MV-4-11 (cell line): ENCODE data around the gene MAIP1.

Source experiments
- DNase-seq: peaks from one replicate; lab custom pipeline; 2025; lab: John Stamatoyannopoulos, UW

MAIP1 gene

DNA sequence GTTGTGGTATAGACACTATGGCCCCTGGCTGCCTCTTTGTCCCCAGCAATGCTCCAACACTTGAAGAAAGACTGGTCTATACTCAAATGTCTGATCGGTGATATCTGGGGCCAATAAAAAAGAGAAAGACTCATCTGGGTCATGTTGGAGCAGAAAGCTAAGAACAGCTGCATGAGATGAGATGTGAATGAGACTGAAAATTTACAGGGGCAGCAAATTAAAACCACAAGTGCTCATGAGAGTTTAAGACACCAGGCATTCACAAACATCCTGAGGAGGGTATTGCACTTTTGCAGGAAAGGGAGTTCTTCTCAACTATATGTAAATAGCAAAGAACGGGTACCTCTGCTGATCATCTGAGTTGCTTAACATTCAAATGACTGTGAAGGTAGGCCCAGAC is 36.3 kb downstream of the MAIP1 start:
- no peak for DNase-seq

DNA sequence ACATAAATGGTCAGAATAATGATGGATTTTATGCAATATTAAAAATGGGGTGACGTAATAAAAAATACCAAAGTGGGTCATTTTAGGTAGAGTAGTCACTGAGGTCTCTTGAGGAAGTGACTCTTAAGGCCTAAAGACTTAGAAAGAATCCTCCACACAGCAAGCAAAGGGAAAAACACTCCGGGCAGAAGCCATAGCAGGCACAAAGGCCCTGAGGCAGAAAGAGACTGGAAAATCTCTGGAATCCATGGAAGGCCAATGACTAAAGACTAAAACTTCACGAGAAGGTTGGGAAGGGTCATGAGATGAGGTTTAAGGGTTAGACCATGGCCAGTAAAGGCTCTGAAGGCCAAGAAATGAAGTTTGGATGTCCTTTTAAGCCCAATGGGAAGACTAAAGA is 36.9 kb downstream of the MAIP1 start:
- DNase-seq: no peak

DNA sequence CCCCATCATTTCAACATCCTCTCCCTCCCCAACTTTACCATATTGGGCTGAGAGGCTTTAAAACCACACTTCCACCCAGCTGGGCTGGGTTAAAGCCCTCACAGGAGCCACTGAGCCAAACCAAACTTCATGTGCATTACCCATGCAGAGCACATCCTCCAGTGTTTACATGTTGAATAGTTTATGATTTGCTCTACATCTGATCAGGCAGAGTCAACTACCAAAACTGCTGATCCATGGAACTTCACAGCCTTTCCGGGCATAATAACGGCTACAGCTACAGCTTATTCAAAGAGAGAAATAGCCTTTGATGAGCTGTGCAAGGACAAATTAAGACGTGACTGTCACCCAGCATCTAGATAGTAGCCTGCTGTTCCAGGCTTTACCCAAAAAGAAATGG is 39.0 kb downstream of the MAIP1 start:
- no peak for DNase-seq

DNA sequence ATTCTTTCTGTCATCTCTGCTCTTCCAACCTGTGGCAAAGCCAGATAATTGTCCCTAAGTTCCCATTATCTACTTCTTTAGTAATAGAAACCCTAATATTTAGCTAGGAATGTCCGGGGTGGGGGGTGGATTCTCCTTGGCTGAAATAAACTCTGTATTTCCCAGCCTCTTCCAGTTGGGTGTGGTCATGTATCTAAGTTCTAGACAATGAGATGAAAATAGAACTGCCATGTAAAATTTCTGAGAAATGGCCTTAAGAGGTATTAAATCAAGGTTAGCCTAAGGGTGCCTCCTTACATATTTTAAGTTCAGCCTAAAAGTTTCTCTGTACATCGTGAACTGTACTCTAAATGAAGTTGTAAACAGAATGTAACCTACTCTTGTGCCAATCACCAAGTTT is 39.5 kb downstream of the MAIP1 start:
- no peak for DNase-seq

DNA sequence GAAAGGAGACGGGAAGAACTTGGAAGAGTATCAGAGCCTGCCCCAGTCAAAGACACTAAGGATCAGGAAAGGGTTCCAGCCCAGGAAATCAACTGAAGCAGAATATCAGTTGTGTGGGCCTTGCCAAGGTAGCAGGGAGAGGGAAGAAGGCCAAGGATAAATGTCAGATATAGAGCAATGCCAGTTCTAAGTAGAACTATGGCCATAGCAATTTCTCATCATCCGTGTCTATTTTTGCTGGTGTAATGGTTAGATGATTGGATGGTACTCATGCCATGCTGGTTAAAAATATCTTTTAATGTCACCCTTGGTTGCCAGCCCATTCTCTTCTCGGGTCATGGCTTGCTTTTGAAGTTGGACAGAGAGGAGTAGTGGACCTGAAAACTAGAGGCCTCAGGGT is 41.9 kb downstream of the MAIP1 start:
- no peak for DNase-seq

DNA sequence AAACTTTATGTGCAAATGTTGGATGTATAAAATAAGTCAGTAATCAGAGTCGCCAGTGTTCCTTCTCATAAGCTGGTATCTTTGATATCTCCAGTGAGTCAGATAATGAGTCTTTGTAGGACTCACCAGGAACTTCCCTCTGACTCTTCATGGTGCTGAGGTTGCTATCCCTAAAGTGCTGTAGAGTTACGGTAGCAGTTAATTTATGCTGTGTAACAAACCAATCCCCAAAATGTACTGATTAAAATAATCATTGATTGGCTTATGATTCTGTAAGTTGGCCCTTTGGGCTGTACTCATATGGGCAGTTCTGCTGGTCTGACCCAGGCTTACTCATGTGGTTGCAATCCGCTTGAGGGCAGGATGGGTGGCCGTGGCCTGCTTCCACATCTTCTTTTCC is 43.8 kb downstream of the MAIP1 start:
- DNase-seq: no peak

DNA sequence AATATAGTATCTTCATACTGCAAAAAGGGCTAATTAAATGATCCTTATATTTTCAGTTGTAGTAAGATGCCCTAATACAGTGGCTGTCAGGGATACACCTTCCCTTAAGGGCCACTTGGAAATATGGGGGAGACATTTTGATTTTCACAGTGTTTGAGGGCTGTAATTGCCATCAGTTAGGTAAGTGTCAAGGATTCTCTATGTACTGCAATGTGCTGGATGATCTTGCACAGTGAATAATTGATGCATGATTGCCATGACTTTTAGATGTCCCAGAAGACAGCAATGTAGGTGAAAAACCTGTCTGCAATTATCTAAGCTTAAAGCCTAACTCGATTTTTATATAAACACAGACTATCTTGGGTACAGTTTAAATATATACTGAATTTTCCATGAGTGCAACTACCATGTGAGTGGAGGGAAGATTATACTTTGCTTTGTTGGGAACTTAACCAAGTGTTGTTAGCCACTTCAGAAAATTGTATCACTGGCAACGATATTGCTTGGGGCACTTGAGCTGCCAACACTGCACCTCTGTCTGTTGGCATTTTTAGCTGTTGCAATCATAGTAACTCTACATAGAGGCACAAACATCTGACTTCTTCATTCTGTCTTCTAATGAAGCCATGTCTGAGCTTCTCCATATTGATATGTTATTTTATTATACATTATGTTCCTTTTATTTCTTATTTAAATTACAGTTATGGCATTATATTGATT is 45.2 kb downstream of the MAIP1 start:
- no peak for DNase-seq

DNA sequence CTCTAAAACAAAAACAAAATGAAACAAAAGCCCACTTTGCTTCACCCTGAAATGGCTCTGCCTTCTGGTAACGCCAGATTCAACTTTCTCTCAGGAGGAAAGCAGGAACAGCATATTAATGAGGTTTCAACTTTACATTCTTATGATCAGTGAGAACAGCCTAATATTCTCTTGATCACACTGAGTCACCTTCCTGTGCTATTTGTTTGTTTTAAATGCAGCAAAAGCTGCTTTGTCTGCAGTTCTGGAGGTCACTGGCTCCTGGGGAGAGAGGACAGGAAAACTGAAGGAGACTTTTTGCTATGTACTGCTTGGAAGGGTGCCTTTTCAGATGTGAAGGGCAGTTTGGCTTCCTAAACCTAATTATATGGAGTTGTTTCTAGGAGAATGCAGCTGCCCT is 48.1 kb downstream of the MAIP1 start:
- no peak for DNase-seq

DNA sequence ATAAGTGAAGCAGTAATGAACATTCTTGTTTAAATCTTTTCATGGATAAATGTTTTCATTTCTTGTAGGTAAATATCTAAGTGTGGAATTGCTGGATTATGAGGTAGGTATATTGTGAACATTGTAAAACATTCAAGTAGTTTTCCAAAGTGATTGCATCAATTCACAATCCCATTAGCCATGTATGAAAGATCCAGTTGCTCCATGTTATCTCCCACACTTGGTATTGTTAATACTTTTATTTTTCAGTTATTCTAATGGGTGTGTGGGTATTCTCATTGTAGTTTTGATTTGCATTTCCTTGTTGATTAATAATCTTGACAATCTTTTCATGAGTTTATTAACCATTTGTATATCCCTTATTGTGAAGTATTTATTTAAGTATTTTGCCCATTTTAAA is 50.3 kb downstream of the MAIP1 start:
- no peak for DNase-seq

DNA sequence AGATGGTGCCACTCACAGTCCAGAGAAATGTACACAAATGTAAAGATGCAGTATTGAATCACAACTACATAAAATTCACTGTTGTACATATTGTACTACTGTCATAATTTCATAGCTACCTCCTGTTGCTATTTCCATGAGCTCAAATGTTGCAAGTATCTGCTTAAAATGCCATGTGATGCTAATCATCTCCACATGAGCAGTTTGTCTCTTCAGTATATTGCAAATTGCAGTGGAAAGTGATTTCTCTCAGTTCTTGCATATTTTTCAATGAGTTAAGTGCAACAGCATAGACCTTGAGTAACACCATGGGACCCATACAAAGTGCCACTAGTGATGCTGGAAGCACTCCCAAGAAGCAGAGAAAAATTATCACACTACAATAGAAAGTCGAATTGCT is 51.9 kb downstream of the MAIP1 start:
- DNase-seq: no peak

DNA sequence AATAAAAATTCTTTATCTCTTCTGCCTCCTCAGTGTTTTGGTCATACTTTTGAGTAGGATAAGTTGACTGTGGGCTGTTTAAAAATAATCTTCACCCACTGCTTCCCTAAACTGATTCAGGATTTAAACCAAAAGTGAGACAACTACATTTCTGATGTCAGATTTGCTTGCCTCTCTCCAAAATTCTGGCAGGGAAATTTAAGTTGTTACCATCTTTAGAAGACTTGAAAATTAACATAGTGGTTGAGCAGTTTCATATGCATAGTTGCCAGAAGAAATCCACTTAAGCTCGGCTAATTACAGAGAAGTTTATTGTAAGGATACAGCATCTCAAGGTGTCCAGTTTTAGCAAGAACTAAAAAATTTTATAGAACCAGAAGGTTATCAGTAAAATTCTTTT is 57.0 kb downstream of the MAIP1 start:
- DNase-seq: no peak
